COLO668 (cell line): ENCODE data around the gene TSHZ1.

Experiments
- DNase-seq: peaks from one replicate; lab custom pipeline; 2025; ENCODE audit not compliant: unreplicated experiment; lab: John Stamatoyannopoulos, UW

The TSHZ1 gene

DNA sequence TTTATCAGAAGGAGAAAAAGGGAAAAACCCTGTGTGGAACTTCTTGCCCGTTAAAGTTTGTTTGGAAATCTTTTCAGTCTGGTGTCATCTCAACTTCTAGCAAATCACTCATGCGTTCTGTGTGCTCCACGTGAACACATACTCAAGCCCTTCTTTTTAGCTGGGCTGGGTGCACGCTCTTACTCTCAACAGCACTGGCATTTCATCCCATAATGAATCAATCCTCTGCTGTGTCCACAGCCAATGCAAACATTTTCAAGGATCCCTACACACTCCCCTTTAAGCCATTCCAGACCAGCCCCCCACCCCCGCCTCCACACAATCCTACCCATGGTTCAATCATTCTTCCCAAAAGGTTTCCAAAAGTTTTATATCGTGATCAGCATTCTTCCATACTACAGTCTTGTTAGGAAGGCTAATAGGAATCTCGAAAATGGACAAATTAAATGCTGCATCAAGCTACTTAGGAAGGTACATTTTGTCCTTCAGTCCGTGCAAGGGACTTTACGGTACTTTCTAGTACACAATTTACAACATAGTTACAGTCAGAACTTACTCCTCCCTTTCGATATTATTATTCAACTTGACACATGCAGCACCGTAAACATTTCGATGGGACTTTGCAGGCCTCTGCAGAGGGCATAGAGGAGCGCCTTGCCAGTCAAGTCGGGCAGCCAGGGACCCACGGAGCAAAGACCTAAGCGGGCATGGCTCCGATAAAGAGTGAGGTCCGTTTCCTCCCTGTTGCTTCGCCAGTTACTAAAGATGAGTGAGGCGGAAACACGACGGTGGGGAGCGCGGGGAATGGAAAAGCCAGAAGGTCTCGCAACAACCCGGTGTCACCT lies 3.1 kb upstream of the TSHZ1 start:
- DNase-seq: peak; percentile 18

DNA sequence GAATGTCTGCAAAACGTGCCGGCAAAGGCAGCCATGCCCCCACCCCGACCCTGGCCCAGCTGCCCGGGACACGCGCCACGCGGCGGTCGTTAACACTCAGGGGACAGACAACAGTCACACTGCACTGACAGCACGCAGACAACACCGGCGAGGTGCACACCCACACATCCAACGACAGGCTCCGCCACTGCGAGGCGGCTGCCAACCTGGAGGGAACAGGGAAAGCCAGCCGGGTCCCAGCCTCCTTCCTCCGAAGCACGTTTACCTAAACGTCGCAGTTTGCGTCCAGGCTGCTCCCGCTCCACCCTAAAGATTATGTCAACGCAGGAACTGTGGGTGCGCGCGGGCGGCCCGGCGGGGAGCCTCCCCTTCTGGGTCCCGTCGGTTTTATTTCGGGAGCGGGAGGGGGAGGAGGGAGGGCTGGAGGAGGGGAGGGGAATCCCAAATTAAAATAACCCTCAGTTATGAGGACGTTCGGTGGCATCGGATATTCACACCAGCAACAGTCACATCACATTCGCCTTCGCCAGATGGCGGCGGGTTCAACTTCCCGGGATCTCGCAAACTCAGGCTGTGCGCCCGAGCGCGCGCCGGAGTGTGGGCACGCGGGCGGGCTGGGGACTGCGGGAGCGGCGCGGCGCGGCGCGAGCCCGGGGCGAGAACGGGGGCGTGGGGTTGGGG lies 2.3 kb upstream of the TSHZ1 start:
- peak; percentile 78 for DNase-seq

DNA sequence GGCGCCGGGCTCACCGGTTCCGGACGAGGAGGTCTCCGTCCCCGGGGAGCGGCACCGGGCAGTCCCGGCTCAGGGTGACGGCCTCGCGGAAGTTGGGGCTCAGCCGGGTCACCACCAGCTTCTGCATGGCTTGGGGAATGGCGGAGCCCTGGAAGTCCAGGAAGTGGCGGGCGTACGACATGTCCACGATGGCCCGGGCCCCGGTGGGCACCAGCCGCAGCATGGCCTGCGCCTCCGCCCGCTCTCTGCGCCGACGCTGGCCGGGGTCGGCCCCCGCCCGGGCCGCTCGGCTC lies 1.8 kb upstream of the TSHZ1 start:
- no peak for DNase-seq

DNA sequence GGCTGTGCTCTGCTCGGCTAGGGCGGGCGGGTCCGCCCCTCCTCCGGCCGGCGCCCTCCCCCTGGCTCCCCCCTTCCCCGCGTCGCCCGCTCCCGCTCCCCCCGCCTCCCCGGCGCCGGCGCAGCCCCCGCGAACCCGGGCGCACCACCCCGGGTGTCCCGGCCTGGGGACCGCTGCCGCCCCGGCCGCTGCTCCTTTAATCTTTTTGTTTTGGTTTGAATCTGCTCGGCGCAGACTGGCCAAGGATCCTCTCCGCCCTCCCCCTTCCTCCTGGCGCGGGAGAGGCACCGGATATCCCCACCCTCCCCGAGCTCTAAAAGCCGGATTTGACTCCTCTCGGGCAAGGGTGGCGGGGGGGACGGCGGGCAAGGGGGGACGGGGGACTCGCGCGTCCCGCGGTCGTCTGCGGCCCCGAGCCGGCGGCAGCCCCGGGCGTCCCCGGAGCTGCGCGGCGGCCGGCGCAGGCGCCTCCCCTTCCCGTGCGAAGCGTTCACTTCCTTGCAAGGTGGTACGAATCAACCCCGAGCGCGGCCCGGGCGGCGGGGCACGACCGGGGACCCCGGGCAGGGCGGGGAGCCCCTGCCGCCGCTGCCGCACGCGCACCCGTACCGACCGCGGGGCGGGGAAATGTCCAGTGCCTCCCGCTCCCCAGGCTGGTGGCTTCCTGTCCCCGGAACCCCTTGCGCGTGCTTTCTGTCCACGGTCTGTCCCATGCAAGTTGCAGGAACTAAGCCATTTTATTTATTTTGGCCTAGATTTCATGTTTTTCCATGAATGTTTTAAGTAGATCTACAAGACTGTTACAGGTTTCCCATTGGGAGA lies 1.3 kb upstream of the TSHZ1 start, which contains the start of gene PTGR3:
Gene PTGR3 (minus strand): TSS at position 11 of the 822 bp plus-strand sequence. CDS start 81 bp downstream, outside the sequence.
- peak; percentile 96 for DNase-seq

DNA sequence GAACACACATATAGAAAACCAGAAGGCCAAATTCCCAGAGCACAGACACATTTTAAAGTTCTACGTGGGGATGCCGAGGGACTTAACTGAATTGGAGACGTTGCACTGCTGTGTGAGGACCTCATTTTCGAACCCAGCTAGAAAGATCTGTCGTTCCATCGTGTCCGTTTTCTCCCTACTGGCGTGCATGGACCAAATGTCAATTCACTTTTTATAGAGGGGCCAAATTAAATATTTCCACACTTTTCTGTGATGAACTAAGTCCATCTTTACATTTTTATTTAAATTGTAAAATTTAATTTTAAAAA lies 692 bp upstream of the TSHZ1 start:
- DNase-seq: peak; percentile 50

DNA sequence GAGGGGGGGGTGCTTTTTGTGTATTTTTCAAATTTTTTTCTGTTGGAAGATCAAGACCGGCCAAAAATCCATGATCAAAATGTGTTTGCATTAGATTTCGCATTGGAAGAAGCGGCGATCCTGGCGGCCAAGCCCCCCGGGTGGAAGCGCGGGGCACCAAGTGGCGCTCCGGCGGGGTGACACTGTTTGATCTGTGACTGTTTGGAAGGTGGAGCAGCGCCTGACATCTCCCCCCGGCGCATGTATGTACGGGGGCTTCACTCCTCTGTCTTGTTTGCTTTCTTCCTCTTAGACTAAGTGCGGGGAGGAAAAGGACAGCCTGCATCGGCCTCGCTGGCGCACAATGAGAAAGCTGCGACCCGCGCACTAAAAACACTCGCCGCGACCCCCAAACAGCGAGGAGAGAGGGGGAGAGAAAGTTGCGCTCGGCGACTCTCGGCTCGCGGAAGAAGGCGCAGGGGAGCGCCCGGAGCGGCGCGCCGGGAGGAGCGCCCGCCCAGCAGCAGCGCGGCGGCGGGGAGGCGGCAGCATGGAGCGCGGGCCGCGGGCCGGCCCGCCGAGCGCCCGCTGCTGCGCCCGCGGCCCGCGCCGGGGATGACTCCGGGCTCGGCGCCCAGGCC lies 515 bp downstream of the TSHZ1 start:
- peak; percentile 65 for DNase-seq

DNA sequence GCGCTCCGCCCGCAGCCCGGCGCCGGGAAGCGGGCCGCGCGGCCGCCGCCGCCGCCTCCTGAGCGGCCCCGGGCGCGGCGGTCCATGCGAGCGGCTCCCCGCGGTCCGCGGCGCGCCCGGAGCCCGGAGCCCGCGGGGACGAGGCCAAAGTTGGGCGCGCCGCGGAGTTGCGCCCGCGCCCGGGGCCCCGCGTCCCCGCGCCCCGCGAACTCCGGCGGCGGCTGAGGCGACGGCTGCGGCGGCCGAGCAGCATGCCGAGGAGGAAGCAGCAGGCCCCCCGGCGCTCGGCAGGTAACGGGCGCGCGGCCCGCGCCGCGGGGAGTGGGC lies 992 bp downstream of the TSHZ1 start:
- DNase-seq: peak; percentile 65

DNA sequence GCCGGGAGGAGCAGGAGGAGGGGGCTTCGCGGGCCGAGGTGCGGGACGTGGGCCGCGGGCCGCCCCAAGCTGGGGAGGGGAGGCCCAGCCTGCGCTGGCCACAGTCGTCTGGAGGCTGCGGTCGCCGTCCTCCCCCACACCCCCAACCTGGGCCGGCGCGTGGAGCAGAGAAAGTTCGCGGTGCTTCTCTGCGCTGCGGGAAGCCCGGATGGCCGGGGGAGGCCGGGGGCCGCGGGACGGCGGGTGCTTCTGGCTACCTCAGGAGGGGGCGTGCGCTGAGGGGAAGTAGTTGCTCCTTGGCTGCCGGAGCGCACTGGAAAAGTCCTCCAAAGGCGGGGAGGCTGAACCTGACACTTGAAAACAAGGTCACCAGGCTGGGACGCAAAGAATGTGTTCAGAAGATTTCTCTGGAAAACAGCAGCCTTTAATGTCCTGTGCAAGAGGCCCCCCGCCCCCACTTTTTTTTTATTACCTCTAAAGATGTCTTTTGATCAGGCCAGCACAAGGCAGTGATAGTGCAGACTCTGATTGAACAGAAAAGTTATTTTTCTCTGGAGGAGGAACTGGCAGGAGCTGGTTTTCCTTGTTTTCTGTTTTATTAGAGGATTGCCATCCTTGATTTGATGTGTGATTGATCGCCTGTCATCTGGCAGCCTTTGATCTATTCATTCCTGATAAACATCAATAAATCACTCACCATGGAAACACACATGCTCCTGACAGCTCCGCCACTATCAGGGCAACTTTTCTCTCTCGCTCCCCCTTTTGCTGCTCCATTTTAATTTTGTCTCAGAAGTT lies 1.6 kb downstream of the TSHZ1 start:
- peak; percentile 62 for DNase-seq

DNA sequence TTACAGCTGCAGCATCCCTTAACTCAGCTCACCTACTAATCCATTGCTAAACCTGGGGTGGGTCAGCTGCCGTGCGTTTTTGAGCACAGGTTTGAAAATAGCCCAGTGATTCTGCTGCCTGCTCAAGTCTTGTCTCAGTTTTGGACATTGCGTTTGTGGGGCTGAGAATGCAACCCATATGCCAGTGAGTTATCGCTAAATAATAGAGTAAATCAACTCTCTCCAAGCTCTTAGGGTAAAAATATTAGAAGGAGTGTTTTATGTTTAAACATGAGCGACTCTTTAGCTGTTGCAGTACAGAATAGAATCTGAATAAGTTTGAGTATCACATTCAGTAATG lies 2.1 kb downstream of the TSHZ1 start:
- no peak for DNase-seq

DNA sequence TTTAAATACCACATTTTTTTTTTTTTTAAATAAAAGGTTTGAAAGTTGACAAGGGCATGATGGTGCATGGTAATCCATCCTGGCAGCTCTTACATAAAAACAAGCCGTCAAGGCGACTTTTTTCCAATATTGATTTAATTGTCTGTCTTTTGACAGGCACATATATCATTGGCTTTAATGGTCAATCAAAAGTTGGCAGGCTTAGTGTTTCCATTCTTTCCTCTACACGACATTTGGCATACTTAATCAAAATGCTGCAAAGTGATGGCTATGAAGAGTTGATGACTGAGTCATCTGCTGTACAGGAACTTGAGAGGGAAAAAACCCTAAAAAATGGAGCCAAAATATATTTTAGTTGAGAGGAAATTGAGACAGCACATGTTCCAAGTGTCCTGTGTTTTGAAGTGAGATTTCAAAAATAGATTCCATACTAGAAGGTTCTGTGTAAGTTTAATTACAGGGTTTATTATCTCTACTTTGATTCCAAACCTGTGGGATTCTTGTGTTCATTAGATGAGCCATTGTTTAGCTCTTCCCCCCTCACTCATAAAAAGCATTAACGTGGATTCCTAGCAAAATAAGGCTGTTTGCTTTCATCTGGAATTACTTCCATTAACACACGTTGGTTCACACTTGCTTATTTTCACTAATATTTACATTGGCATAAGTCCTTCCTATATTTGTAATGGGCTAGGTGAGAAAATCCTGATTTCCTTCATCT lies 3.2 kb downstream of the TSHZ1 start:
- no peak for DNase-seq

DNA sequence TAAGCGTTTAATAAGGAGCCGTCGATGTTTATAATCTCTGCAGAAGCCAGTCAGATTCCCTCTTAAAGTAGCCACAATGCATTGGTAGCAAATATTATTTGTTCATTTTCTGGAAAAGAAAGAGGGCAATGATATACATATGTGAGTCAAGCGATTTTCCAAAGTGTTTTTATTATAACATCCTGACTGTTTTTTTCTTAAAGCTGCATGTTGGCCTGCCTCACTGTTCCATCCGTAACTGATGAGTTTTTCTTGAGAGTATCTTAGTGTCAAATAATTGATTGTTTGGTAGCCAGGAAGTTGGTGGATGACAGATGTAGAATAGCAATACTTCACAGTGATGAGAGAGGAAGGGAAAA lies 3.7 kb downstream of the TSHZ1 start:
- no peak for DNase-seq

DNA sequence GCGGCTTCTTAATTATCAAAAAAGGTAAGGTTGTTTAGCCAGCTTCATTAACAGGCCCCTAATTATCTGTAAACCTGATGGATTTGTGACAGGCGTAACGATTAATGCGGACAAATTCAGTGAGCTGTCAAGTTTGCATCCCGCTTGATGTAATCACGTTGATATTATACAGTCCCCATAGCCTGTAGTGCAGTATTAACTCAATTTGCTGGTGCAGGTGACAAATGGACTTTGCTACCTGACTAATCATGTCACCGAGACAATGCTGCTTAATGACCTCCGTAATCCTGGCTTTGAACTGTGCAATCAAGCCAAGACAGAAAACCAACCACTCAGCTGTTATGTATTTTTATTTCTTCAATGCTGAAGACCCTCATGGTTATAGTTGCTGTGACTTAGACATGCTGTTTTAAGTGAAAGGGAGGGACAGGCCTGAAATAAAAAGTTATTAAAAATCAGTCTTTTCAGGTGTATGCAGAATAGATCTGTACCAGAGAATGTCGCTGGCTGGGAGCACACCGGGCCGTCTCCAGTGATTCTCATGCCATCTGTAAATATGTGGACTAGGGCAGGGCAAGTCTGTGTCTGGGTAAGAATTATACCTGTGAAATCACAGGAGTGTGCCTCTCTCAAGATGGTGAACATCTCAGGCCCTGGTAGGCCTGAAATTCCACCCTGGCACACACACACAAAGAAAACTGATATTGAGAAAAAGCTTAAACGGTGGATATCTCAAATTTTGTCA lies 4.3 kb downstream of the TSHZ1 start:
- DNase-seq: peak; percentile 53

DNA sequence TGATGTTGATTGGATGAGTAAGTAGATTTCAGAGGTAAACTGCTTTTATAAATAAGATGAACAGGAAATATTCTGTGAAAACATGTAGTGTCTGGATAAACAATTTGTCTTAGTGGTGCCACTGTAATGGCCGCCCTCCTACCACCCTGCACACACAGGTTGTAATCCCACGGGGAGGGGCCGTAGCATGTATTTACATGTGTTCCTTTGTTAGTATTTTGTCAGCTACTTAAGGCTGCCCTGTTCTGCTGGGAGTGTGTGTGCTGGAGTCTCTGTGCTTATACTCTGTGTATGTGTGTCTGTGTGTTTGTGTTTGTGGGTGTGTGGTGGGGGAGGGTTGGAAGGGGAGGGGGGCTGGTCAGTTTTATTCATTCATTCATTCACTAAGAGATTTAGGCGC lies 5.1 kb downstream of the TSHZ1 start:
- DNase-seq: peak; percentile 53

DNA sequence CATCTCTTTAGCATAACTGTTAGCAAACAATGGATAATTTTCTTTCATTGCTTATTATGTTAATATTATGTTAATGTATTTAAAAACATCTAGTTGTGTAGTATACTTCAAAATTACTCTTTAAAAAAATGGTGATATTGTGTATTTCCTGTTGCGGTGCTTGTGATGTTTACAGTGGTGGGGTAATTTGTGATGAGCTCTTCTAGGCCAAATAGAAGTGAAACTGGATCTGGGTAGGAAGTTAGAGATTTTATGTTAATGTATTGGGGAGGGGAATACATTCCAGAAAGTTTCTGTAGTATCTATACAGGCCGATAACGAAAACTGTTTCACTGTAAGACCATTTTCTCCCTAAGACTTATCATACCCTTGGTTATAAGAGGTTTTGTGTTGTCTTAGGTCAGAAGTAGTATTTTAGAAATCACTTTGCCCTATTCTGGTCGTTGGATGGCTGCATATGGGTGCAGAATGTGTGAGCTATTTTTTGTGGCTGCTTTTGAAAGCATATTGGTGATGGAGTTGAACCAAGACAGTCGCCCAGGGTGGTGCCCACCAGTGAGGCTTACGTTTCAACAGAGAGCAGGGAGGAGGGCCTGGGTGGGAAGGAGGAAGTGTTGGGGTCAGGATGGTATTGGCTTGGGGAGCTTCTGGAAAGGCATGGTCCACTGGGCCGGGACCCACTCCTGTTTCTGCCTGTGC lies 5.8 kb downstream of the TSHZ1 start:
- DNase-seq: no peak

DNA sequence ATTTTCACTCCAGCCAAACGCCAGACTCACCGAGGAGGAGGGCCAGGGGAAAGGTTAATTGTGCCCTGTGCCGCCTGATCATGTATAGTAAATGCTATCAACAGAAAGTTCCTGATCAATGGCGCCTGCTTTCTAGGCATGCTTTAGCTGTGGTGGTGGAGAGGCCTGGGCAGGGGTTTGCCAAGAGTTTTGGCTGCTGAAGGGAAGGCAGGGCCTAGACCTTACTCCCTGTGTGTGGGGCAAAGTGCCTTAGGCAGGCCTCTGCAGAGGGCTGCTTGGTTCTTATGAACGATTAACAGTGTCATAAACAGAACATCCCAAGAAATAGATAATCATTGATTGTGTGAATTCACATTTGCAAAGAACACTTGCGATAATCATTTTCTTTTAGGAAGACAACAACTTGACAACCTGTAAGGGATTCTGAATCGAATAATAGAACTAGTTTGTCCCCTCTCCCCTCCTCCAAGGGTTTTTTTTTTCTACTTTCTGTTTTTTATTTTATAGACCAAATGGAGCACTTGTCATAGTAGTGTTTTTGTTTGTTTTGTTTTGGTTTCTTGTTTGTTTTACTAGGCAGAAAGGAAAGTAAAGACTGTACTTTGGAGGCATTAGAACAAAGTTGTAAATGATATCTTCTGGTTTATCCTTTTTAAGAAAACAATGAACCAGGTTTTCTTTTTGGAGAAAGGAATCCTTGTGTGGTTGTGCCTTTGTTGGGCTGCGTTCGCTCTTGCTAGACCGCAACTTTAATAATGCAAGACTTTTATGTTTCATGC lies 6.5 kb downstream of the TSHZ1 start:
- no peak for DNase-seq

DNA sequence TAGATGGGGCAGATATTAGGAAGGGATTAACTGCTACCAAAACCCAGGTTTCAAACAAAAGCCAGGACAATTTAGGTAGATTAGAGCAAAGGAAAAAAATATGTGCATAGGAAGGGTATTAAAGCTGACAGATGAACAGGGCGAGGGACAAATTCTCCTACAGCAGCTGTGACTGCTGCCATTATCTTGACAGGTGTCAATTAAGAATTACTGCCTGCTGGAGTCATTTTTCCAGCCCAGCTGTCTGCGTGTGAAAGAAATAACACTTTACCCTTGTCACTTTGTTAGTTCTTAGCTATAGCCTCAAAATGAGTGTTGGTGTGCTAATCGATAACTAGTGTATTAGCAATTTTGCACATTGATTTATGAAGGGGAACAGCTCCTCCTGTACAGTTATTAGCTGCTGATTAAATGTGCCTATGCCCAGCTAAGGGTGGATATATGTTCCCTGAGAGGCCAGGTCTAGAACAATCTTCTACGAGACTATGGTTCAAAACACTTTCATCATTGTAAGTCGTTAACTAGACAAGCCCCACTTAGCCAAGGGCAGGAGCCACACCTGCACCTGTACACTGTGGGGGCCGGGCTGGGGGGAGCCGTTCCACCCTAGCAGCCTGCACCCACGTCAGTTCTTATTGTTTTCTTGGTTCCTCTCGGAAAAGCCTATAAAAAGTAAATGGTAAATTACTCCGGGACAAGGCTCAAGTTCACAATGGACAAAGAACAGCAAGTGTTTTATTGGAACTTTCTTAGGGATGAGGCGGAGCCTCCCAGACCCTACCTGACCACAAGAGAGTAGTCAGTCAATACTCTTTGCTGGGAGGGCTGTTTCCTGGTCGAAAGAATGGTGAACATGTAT lies 7.7 kb downstream of the TSHZ1 start:
- DNase-seq: no peak

DNA sequence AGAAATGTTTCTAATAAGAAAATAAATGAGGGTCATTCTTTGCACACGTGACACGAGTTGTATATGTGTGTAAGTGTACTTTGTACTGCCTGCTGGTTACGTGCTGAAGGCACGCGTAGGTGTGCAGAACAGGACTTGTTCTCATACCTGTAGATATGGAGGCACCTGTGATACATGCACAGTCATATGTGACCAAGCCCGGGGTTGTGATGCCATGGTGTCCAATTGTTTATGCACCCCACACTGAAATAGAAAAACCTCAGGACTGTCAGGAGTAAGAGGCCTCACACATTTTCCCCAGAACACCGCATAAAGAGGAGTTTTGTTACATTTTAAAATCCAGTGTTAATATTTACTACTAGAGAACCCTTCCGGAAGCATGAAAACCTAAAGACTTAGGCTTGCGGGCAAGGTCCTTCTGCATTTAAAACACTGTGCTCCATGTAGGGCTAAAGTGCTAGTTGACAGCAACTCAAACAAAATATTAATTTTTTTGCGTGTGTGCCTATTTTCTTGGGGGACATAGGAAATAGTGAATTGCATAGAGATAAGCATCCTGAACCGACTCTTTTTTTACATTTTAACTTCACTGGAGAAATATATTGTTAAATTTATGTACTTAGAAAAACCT lies 9.3 kb downstream of the TSHZ1 start:
- DNase-seq: no peak
